GM23248 (cell line): ENCODE data around the gene ST3GAL3. TPM values are rescaled to one million over a fixed set of nuclear protein-coding genes. Genes with fewer than 3 reads are reported as not detected.

ENCODE experiments used
- DNase-seq: peaks from one replicate; pipeline ENCODE4 v3.0.0-alpha.2; 2015
- H2AFZ ChIP-seq: fragments of 200-600 bp; sonication (generic); 2 replicates; pipeline ENCODE4 v1.6.1; 2016; ENCODE audit warnings: antibody characterized with exemption
- H3F3A ChIP-seq: fragments of 200-600 bp; sonication (generic); 2 replicates; pipeline ENCODE4 v1.6.1; 2016; ENCODE audit warnings: mild to moderate bottlenecking, antibody characterized with exemption, mixed run types; ENCODE audit not compliant: insufficient read depth
- H3K27ac ChIP-seq: fragments of 200-600 bp; sonication (generic); 2 replicates; pipeline ENCODE4 v1.5.1; 2016; ENCODE audit warnings: mild to moderate bottlenecking
- H3K27me3 ChIP-seq: fragments of 200-600 bp; sonication (generic); replicated peaks from 2 replicates; pipeline ENCODE4 v1.6.1; 2016; ENCODE audit warnings: mild to moderate bottlenecking; ENCODE audit not compliant: insufficient read depth
- H3K36me3 ChIP-seq: fragments of 200-600 bp; sonication (generic); 2 replicates; pipeline ENCODE4 v1.6.1; 2016; ENCODE audit warnings: low read depth, mild to moderate bottlenecking
- H3K4me1 ChIP-seq: fragments of 200-600 bp; sonication (generic); 2 replicates; pipeline ENCODE4 v1.6.1; 2016; ENCODE audit warnings: mild to moderate bottlenecking; ENCODE audit not compliant: insufficient read depth
- H3K4me2 ChIP-seq: fragments of 200-600 bp; sonication (generic); one replicate; pipeline ENCODE4 v1.6.1; 2016; ENCODE audit warnings: mild to moderate bottlenecking; ENCODE audit not compliant: unreplicated experiment
- H3K4me3 ChIP-seq: fragments of 200-600 bp; sonication (generic); 2 replicates; pipeline ENCODE4 v1.5.1; 2016; ENCODE audit warnings: mild to moderate bottlenecking
- H3K79me2 ChIP-seq: fragments of 200-600 bp; sonication (generic); 2 replicates; pipeline ENCODE4 v1.6.1; 2016; ENCODE audit warnings: mild to moderate bottlenecking; ENCODE audit not compliant: insufficient read depth
- H3K9ac ChIP-seq: fragments of 200-600 bp; sonication (generic); 2 replicates; pipeline ENCODE4 v1.6.1; 2016; ENCODE audit warnings: mild to moderate bottlenecking
- H3K9me2 ChIP-seq: fragments of 200-600 bp; sonication (generic); 2 replicates; pipeline ENCODE4 v1.6.1; 2016; ENCODE audit warnings: mixed run types, mild to moderate bottlenecking, moderate library complexity; ENCODE audit not compliant: insufficient read depth
- H3K9me3 ChIP-seq: fragments of 200-600 bp; sonication (generic); one replicate; pipeline ENCODE4 v1.6.1; 2017; ENCODE audit warnings: low read depth
- H4K20me1 ChIP-seq: fragments of 200-600 bp; sonication (generic); 2 replicates; pipeline ENCODE4 v1.6.0; 2016; ENCODE audit not compliant: insufficient read depth
- EZH2 ChIP-seq: fragments of 200-600 bp; sonication (generic); IDR thresholded peaks from 2 replicates; pipeline ENCODE4 v1.6.1; 2018; ENCODE audit warnings: antibody characterized with exemption, mild to moderate bottlenecking; ENCODE audit not compliant: insufficient read depth, poor library complexity, severe bottlenecking
- EZH2phosphoT487 ChIP-seq: fragments of 200-600 bp; sonication (generic); IDR thresholded peaks from 2 replicates; pipeline ENCODE4 v1.6.1; 2018; ENCODE audit warnings: antibody characterized with exemption, moderate library complexity, mild to moderate bottlenecking, low read depth; ENCODE audit not compliant: insufficient read depth
- WGBS, 2 experiments: methylation state at CpG; one replicate each; pipeline ENCODE4 v1.1.6; 2015 to 2017; ENCODE audit warnings: low lambda C conversion rate in 2 of 2, low coverage in 1 of 2; ENCODE audit errors: missing lambda C conversion rate in 2 of 2; 5-methylcytosine and 5-hydroxymethylcytosine counted together
- in situ Hi-C: fragments of 300-500 bp; cut with MboI; formaldehyde crosslinking; loops from 2 replicates; pipeline ENCODE4 v1.15.0; 2020
- polyA plus RNA-seq: library from polyadenylated mRNA; unstranded; fragments of >200 nt; fragmentation: Nextera tagmentation; extraction: Ambion mirVana; gene quantifications from 2 replicates; pipeline ENCODE4 v1.2.1, GENCODE V29; 2016
- total RNA-seq: library from RNA; depleted of rRNA; stranded (reverse); fragments of >200 nt; shearing (Covaris generic); gene quantifications from 2 replicates; pipeline ENCODE4 v1.2.3, GENCODE V29; 2014

ST3GAL3 gene
- total and polyA plus RNA-seq, 2 experiments from 2014 or later: 9.7 to 13.8 TPM

- H3K4me1 ChIP-seq: peaks cover 22% of the 10 kb centered on the region
- no peaks in the 10 kb centered on the region for H3K36me3 ChIP-seq
- DNase-seq: no peak
- H3F3A ChIP-seq: peaks cover 21% of the 10 kb centered on the region
- H3K4me3 ChIP-seq: no peak overlapping the region
- TF ChIP-seq EZH2 (no peak), EZH2phosphoT487 (no peak)
- H2AFZ ChIP-seq: no peak overlapping the region
- H3K4me2 ChIP-seq: no peak overlapping the region
- in situ Hi-C loops: no loop called here
- no peaks in the 10 kb centered on the region for H4K20me1 ChIP-seq
- 96% methylated on average over 7 of the region's 7 CpGs for WGBS, 2 experiments
- no peak overlapping the region for H3K27ac ChIP-seq
- no peaks in the 10 kb centered on the region for H3K9me2 ChIP-seq
- no peaks in the 10 kb centered on the region for H3K79me2 ChIP-seq
- no peaks in the 10 kb centered on the region for H3K9me3 ChIP-seq
- no peak overlapping the region for H3K9ac ChIP-seq
- H3K27me3 ChIP-seq: no peaks in the 10 kb centered on the region
Observed at GRCh38 chr1:43919906-43920305, 212.6 kb downstream of the ST3GAL3 start.

DNA sequence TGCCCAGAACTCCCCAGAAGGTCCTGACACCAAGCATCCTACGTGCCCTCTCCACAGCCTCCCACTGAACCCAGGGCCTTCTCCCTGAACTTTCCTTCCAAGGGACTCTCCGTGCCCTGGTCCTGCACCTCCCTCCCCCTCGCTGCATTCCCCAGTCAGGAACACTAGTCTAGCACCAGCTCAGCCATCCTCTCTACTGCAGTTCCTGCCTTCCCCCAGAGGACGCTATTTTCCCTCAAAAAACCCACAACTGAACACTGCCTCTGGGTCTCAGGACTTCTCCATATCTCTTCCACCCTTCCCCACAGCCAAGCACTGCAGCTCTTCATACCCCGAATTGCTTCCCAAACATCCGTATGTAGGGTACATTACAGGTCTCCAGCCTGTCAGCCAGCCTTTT lies 213.7 kb downstream of the ST3GAL3 start:
- H3K79me2 ChIP-seq: no peaks in the 10 kb centered on the region
- WGBS, 2 experiments: 97 to 99% methylated on average over 5 to 6 of the region's 6 CpGs
- H3K4me2 ChIP-seq: no peak overlapping the region
- no peaks in the 10 kb centered on the region for H4K20me1 ChIP-seq
- no peak for DNase-seq
- H3K9me2 ChIP-seq: no peaks in the 10 kb centered on the region
- peaks cover 21% of the 10 kb centered on the region for H3F3A ChIP-seq
- no peak overlapping the region for H3K27ac ChIP-seq
- in situ Hi-C loops: no loop called here
- no peak for TF ChIP-seq EZH2phosphoT487
- no peak for TF ChIP-seq EZH2
- H3K27me3 ChIP-seq: no peaks in the 10 kb centered on the region
- H3K4me3 ChIP-seq: no peak overlapping the region
- H2AFZ ChIP-seq: no peak overlapping the region
- no peaks in the 10 kb centered on the region for H3K36me3 ChIP-seq
- H3K9me3 ChIP-seq: no peaks in the 10 kb centered on the region
- no peak overlapping the region for H3K9ac ChIP-seq
- H3K4me1 ChIP-seq: peaks cover 23% of the 10 kb centered on the region

DNA sequence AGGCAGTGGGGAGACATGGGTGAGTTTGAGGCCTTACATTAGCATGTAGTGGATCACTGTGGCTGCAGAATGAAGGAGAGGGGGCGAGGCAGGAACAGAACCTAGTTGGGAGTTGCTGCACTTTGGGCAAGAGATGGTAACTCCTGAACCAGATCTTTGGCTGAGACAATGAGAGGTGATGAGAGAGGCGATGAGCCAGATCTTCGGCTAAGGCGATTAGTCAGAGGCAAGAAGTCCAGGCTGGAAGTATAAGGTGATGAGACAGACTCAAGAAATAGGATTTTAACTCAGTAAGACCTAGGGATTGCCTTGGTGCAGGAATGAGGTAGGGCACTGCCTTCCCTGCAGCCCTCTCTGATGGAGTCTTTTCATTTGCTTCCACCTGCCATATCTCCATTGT lies 217.2 kb downstream of the ST3GAL3 start:
- Histone ChIP-seq H3K4me2 (peak overlapping the region; percentile 3), H4K20me1 (no peaks in the 10 kb centered on the region), H3K9me2 (no peaks in the 10 kb centered on the region), H3K9me3 (no peaks in the 10 kb centered on the region), H3K27me3 (no peaks in the 10 kb centered on the region), H2AFZ (no peak overlapping the region), H3K79me2 (no peaks in the 10 kb centered on the region), H3K4me1 (peaks cover 27% of the 10 kb centered on the region), H3K9ac (no peak overlapping the region), H3K27ac (no peak overlapping the region; the same call in 1 of the 2 replicates), H3F3A (peaks cover 24% of the 10 kb centered on the region), H3K36me3 (no peaks in the 10 kb centered on the region), H3K4me3 (no peak overlapping the region)
- WGBS, 2 experiments: 61% methylated on average over 4 of the region's 4 CpGs
- DNase-seq: peak; percentile 86
- in situ Hi-C loops: no loop called here
- no peak for TF ChIP-seq EZH2phosphoT487
- TF ChIP-seq EZH2: no peak

DNA sequence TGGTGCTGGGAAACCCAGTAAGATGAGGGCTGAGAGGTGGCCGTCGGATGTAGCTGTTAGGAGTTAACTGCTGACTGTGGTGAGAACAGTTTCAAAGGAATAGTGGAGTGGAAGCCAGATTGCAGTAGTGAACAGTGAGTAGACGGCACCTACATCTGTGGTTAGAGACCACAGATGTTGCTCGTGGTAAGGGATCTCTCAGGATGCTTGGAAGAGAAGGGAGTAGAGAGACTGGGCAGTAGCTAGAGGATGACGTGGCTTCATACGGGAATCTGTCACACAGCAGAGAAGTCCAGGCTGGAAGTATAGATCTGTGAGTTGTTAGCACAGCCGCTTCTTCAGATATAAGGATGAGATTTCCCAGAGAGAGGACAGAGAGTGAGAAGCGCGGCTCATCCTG lies 218.5 kb downstream of the ST3GAL3 start:
- Histone ChIP-seq H3K4me1 (peaks cover 32% of the 10 kb centered on the region), H3K27ac (no peak overlapping the region), H3K36me3 (no peaks in the 10 kb centered on the region), H3K9ac (no peak overlapping the region), H3K27me3 (no peaks in the 10 kb centered on the region), H3K79me2 (no peaks in the 10 kb centered on the region), H3K9me2 (no peaks in the 10 kb centered on the region), H3K9me3 (no peaks in the 10 kb centered on the region), H2AFZ (no peak overlapping the region), H3K4me2 (no peak overlapping the region), H3K4me3 (no peak overlapping the region), H3F3A (peaks cover 24% of the 10 kb centered on the region), H4K20me1 (no peaks in the 10 kb centered on the region)
- 94 to 97% methylated on average over 8 to 9 of the region's 9 CpGs for WGBS, 2 experiments
- no peak for DNase-seq
- TF ChIP-seq EZH2: no peak
- no peak for TF ChIP-seq EZH2phosphoT487
- in situ Hi-C loops: loop anchor here (25.0 kb wide), 2 partner anchors 389 to 689 kb away; partner anchors contain the start of gene PTPRF
